GM19328 (cell line): Measurements from ENCODE around the gene POLDIP3.
A peak's percentile ranks its signal among the peaks of the same experiment; 100 is the strongest.
"Not testable (repeated sequence)": the region's sequence is repeated elsewhere in the genome, so short reads cannot be mapped to it uniquely, and the experiment has no call there.

ENCODE experiments used
- ATAC-seq: cut with Tn5 transposase; IDR thresholded peaks from one replicate; pipeline ENCODE4 v1.9.1; 2021; ENCODE audit warnings: mild to moderate bottlenecking, moderate library complexity; ENCODE audit not compliant: unreplicated experiment

POLDIP3 gene

DNA sequence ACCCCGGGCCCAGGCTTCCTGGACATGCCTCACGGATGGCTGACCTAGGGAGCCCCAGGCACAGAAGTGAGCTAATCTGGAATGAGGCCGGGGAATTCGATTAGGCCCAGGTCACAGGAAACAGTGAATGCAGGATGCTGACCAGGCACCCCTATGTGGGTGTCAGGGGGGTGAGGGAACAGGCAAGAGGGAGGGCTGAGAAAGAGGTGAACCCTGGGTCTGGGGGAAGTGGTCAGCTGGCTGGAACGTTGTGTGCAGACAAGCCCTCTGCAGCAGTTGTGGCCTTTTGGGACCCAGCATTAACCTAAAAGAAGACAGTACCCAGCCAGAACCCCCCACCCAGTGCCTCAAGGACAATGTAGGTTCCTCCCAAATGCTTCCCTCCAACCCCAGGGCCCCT lies 52.8 kb downstream of the POLDIP3 start:
- no peak for ATAC-seq

GRCh38 chr22:42560781-42561180 lies 53.9 kb downstream of the POLDIP3 start:
- ATAC-seq: no peak

- ATAC-seq: no peak
Observed at GRCh38 chr22:42560381-42560780, 54.3 kb downstream of the POLDIP3 start.

DNA sequence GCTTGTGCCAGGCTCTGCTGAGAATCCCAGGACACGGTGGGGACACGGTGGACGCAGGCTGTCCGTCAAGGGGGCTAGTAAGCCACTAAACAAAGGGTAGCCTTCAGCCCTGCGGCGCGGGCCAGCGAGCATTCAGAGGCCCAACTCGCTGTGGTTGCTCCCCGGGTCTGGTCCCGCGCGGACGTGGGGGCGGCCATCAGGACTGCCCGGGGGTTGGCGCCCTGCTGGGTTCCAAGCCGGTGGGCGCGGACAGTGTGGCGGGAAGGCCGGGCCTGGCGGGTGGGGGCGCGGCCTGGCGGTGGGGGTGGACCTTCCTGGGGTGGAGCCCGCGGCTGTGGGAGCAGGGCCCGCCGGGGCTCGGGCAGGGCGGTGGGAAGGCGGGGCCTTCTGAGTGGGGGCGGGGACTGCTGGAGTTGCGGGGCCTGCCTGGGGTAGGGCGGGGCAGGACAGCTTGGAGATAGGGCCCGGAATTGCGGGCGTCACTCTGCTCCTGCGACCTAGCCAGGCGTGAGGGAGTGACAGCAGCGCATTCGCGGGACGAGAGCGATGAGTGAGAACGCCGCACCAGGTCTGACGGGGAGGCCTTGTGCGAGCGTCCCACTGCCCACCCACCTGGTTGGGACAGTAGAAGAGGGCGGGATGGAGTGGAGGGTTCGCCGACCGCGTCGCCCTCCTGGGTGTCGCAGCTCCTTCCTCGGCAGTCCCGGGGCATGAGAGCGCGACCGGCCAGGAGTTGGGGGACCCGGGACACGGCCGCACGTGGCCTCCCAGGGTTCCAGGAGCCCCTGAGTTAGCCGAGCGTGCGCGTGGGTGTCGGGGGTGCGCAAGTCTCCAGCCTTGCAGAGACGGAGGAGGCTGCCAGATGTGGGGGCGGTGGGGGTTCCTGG lies 61.0 kb downstream of the POLDIP3 start, which contains the start of gene SERHL2:
Gene SERHL2, plus strand, starts transcription at position 482 of the 887 bp plus-strand sequence. Its CDS starts 65 bp downstream, at position 547.
- ATAC-seq: no peak

GRCh38 chr22:42552294-42552647 lies 62.4 kb downstream of the POLDIP3 start:
- not testable (repeated sequence) for ATAC-seq

GRCh38 chr22:42549331-42550060 lies 65.2 kb downstream of the POLDIP3 start:
- no peak for ATAC-seq

DNA sequence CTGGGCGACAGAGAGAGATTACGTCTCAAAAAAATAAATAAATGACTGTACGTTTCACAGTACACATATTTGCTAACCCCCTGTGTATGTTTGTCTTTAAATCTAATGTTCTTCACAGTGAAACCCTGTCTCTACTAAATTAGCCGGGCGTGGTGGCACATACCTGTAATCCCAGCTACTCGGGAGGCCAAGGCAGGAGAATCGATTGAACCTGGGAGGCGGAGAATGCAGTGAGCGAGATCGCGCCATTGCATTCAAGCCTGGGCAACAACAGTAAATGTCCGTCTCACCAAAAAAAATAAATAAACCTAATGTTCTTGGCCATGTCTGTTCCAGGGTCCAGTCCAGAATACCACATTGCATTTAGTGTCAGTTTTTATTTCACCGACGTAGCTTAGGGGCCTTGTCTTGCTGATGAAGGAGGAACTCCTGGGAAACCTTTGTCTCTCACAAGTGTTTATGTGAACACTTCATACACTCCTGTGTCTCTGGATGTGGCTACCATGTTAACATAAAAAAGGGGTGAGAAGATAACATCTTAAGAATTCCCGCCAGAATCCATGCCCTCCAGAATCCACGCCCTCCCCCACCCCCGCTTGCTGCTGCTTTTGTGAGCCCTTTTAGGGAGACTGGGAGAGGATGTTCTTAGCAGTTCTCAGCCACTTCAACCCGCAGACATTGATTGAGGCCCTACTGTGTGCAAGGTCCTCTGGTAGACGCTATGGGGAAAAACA lies 65.9 kb downstream of the POLDIP3 start:
- no peak for ATAC-seq

GRCh38 chr22:42548126-42548525 lies 66.6 kb downstream of the POLDIP3 start:
- not testable (repeated sequence) for ATAC-seq

- no peak for ATAC-seq
Observed at GRCh38 chr22:42547562-42547961, 67.1 kb downstream of the POLDIP3 start.

DNA sequence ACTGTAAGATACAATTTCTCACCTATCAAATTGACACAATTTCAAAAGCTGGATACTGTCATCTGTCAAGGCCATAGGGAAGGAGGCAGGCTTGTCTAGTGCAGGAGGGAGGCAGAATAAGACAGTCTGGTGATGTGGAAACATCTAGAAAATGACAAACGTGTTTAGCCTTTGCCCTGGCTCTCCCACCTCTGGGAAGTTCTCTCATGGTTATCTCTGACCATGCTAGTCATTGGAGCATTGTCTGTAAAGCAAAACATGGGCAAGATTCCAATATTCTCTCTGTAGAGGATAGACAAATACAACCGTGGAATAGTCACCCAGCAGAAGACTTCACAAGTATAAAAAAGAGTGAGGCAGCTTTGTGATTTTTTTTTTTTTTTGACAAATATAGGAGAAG lies 70.0 kb downstream of the POLDIP3 start:
- no peak for ATAC-seq

- ATAC-seq: not testable (repeated sequence)
Observed at GRCh38 chr22:42539236-42539771, 75.4 kb downstream of the POLDIP3 start.

DNA sequence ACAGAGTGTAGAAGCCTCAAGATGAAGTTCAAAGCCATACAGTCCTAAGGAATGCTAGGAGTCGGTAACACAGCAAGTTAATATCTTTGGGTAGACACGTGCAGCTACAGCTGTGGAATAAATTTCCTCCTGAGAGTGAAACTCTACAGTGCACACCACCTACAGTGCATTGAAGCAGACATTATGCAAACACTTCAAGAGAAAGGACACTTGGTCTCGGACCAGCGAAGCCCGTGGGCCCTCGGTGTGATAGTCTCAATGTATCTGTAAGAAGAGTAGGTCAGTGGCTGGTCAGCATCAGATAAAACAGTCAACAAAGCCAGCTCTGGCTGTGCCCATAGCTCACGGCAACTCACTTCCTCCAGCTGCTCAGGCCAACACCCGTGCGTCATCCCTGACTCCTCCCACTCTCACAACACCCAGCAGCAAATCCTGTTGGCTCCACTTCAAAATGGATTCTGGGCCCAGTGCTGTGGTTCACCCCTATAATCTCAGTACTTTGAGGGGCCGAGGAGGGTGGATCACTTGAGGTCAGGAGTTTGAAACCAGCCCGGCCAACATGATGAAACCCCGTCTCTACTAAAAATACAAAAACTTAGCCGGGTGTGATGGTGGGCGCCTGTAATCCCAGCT lies 77.4 kb downstream of the POLDIP3 start:
- peak; percentile 48 for ATAC-seq

DNA sequence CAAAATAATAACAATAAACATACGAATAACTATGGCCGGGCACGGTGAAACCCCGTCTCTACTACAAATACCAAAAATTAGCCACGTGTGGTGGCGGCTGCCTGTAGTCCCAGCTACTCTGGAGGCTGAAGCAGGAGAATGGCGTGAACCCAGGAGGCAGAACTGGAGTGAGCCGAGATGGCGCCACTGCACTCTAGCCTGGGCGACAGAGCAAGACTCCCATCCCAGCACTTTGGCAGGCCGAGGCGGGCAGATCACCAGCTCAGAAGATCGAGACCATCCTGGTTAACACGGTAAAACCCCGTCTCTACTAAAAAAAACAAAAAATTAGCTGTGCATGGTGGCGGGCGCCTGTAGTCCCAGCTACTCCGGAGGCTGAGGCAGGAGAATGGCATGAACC lies 78.0 kb downstream of the POLDIP3 start:
- ATAC-seq: not testable (repeated sequence)

DNA sequence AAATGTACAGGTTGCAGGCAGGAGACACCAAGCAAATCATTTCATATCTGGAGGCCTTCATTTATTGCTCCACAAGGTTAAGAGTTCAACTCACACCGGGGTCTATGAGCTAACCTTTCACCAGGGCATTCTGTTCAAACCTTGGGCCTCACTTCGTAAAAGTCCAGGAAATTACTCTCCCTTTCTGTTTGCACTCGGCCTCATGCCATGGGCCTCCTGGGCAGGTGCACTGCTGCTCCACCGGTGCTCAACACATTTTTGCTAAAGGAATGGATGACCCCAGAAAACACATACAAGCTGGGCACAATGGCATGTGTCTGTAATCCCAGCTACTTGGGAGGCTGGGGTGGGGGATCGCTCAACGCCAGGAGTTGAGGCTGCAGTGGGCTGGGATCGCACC lies 78.5 kb downstream of the POLDIP3 start:
- ATAC-seq: no peak

DNA sequence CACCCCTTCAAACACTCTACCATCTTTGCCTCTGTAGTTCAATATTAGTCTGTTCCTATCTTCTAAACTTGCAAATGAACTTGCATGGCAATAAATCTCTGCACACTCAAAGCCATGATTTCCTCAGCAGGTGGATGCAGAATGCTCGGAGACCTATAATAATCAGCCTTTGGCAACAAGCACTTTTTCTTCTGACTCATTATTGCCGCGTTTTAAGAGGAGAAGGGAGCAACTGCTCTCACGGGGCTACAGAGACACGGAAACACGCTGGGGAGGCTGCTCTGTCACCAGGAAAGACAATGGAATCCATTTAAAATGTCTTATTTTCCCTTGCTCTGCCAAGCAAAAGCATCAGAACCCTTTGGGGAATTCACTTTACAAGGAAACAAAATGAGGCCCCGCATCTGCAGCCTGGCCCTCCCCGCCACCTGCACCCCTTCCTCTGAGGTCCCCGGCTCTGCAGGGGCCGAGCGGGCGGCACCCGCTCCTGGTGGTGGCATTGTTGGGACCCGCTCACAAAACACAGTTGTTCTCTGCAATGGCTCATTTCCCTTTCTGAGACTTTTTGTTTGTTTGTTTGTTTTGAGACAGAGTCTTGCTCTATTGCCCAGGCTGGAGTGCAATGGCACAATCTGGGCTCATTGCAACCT lies 79.5 kb downstream of the POLDIP3 start:
- ATAC-seq: not testable (repeated sequence)
